Skin epidermis (tissue), 12 donors: Measurements from ENCODE around the gene TCP11L1.

ENCODE experiments used
- H3K27ac ChIP-seq, 21 experiments: fragments of 200-600 bp; sonication (generic) in 11 of 21; one replicate each; pipeline ENCODE4 v1.5.0; 2020; ENCODE audit warnings: mild to moderate bottlenecking in 3 of 21, inconsistent platforms in 2 of 21, moderate library complexity in 2 of 21
- H3K4me3 ChIP-seq, 7 experiments: fragments of 200-600 bp; sonication (generic) in 2 of 7; one replicate each; pipeline ENCODE4 v1.5.0; 2020; ENCODE audit warnings: inconsistent platforms in 2 of 7, mild to moderate bottlenecking in 2 of 7, moderate library complexity in 1 of 7

TCP11L1 gene

GRCh38 chr11:33039274-33040032 lies at the start of gene TCP11L1:
Gene TCP11L1 (plus strand): TSS chr11:33039572. CDS start chr11:33043774, 4,202 bp downstream.
- H3K4me3 ChIP-seq = peak within 1 kb of the TSS; percentile 67 to 96 (median 87)
- peak within 1 kb of the TSS; percentile 80 to 100 (median 98) for H3K27ac ChIP-seq

- Histone ChIP-seq H3K4me3 (no peak overlapping the region), H3K27ac (no peak overlapping the region)
Measured at GRCh38 chr11:32990481-32990880, 48.9 kb upstream of the TCP11L1 start.

GRCh38 chr11:32991427-32991826 lies 47.9 kb upstream of the TCP11L1 start:
- no peak overlapping the region for H3K27ac ChIP-seq
- H3K4me3 ChIP-seq = no peak overlapping the region

GRCh38 chr11:32991898-32992297 lies 47.5 kb upstream of the TCP11L1 start:
- no peak overlapping the region for H3K27ac ChIP-seq

GRCh38 chr11:33000181-33000580 lies 39.2 kb upstream of the TCP11L1 start:
- no peak overlapping the region for H3K4me3 ChIP-seq

More at GRCh38 chr11:32991898-32992297, 47.5 kb upstream of the TCP11L1 start:
- no peak overlapping the region for H3K4me3 ChIP-seq

GRCh38 chr11:33001281-33001680 lies 38.1 kb upstream of the TCP11L1 start:
- Histone ChIP-seq H3K27ac (peak overlapping the region in 8 of 21 experiments; percentile 9 to 67 (median 30)), H3K4me3 (no peak overlapping the region)

More at GRCh38 chr11:33000181-33000580, 39.2 kb upstream of the TCP11L1 start:
- peak overlapping the region in 6 of 21 experiments; percentile 6 to 67 (median 15) for H3K27ac ChIP-seq

- Histone ChIP-seq H3K4me3 (no peak overlapping the region), H3K27ac (peak overlapping the region in 3 of 21 experiments; percentile 20 to 67 (median 59))
Measured at GRCh38 chr11:33001751-33002542, 37.4 kb upstream of the TCP11L1 start.

- H3K4me3 ChIP-seq = no peak overlapping the region
Measured at GRCh38 chr11:33005175-33005574, 34.2 kb upstream of the TCP11L1 start.

GRCh38 chr11:33006010-33006409 lies 33.4 kb upstream of the TCP11L1 start:
- Histone ChIP-seq H3K4me3 (no peak overlapping the region), H3K27ac (no peak overlapping the region)

More at GRCh38 chr11:33005175-33005574, 34.2 kb upstream of the TCP11L1 start:
- H3K27ac ChIP-seq = no peak overlapping the region

- Histone ChIP-seq H3K27ac (no peak overlapping the region), H3K4me3 (no peak overlapping the region)
Measured at GRCh38 chr11:33013755-33014154, 25.6 kb upstream of the TCP11L1 start.

- Histone ChIP-seq H3K4me3 (peak within 1 kb of the TSS; percentile 37 to 68 (median 52)), H3K27ac (peak within 1 kb of the TSS in 18 of 21 experiments; percentile 3 to 83 (median 56))
Measured at GRCh38 chr11:33015621-33016551, 23.5 kb upstream of the TCP11L1 start, which contains the start of gene DEPDC7. Gene DEPDC7 (plus strand): TSS chr11:33015878. CDS start chr11:33015956, 78 bp downstream.

GRCh38 chr11:33016654-33017053 lies 22.7 kb upstream of the TCP11L1 start:
- Histone ChIP-seq H3K27ac (peak overlapping the region in 7 of 21 experiments; percentile 14 to 83 (median 57)), H3K4me3 (peak overlapping the region; percentile 37 to 68 (median 52))

GRCh38 chr11:33017478-33017877 lies 21.9 kb upstream of the TCP11L1 start:
- H3K4me3 ChIP-seq = no peak overlapping the region
- no peak overlapping the region for H3K27ac ChIP-seq

GRCh38 chr11:33017965-33018364 lies 21.4 kb upstream of the TCP11L1 start:
- Histone ChIP-seq H3K4me3 (no peak overlapping the region), H3K27ac (no peak overlapping the region)

GRCh38 chr11:33018840-33019239 lies 20.5 kb upstream of the TCP11L1 start:
- Histone ChIP-seq H3K27ac (no peak overlapping the region), H3K4me3 (no peak overlapping the region)

GRCh38 chr11:33021501-33021900 lies 17.9 kb upstream of the TCP11L1 start:
- no peak overlapping the region for H3K4me3 ChIP-seq
- no peak overlapping the region for H3K27ac ChIP-seq

- Histone ChIP-seq H3K4me3 (no peak overlapping the region), H3K27ac (no peak overlapping the region)
Measured at GRCh38 chr11:33021937-33022336, 17.4 kb upstream of the TCP11L1 start.

GRCh38 chr11:33025339-33025722 lies 14.0 kb upstream of the TCP11L1 start:
- Histone ChIP-seq H3K4me3 (no peak overlapping the region), H3K27ac (no peak overlapping the region)

GRCh38 chr11:33027233-33027632 lies 12.1 kb upstream of the TCP11L1 start:
- Histone ChIP-seq H3K4me3 (no peak overlapping the region), H3K27ac (no peak overlapping the region)
